Activated T-cell treated with anti-CD3 and anti-CD28 coated beads for 1 hour (primary cell): ENCODE measurements around the gene ZNF107.
"Not testable (repeated sequence)": the region's sequence is repeated elsewhere in the genome, so short reads cannot be mapped to it uniquely, and the experiment has no call there.

Source experiments
- DNase-seq: peaks from one replicate; pipeline ENCODE4 v3.0.0-alpha.2; 2020; ENCODE audit warnings: low read depth

Gene ZNF107

DNA sequence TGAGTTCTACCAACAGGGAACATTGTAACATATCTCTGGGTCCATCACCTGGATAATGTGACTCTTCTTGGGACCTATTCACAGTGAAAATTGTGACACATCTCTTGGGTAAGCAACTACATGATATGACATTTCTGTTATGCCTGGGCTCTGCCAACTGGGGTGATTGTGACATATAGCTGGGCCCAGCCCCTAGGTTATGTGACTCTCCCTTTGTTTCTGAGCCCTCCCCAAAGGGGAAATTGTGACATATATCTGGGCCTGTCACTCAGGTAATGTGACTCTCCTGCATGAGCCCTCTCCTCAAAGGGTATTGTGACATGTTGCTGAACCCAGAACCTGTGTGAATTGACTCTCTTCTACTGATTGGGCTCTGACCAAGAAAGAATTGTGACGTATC is 22.4 kb upstream of the ZNF107 start:
- DNase-seq: no peak

DNA sequence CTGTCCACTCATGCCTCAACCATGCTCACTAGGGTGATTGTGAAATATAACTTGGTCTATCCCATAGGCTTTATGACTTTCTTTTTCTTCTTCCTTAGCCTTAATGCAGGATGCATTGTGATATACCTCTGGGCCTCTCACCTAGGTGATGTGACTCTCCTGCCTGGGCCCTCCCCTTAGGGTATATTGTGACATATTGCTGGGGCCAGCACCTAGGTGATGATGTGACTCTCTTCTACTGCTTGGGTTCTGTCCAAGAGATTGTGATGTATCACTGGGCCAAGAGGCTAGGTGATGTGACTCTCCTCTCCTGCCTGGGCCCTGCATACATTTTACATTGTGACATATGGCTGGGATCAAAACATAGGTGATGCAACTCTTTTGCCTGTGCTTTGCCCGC is 14.7 kb upstream of the ZNF107 start:
- DNase-seq: no peak

DNA sequence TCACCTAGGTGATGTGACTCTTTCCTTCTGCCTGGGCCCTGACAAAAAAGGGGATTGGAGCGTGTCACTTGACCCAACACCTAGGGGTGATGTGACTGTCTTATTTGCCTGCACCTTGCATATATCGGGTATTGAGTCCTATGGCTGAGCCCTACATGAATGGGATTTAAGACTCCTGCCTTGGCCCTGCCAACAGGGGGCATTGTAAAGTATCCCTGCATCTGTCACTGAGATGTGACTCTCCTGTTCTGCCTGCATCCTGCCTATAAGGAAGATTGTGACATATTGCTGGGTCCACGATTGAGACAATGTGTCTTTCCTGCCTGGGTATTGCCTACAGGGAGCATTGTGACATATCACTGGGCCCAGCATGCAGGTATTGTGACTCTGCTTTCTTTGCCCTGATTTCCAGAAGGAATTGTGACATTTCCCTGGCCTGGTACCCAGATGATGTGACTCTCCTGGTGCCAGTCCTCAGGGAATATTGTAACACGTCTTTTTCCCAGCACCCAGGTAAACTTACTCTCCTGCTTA is 14.2 kb upstream of the ZNF107 start:
- no peak for DNase-seq

DNA sequence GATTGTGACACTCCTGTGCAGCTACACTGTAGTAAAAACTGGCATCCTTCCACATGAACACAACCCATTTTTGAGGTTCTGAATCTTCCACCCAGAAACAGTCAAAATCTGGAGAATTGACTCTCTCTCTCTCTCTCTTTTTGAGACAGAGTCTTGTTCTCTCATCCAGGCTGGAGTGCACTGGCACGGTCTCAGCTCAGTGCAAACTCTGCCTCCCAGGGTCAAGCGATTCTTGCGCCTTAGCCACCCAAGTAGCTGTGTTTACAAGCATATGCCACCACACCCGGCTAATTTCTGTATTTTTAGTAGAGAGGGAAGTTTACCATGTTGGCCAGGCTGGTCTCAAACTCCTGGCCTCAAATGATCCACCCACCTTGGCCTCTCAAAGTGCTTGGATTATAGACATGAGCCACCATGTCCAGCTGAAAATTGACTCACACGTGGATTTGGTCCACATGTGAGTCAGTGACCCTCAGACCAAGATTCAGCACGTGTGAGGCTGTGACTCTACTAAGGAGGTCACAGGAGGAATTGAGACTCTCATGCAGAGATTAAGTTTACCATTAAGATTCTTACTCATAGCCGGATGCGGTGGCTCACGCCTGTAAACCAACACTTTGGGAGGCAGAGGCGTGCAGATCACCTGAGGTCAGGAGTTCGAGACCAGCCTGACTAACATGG is 12.1 kb upstream of the ZNF107 start:
- no peak for DNase-seq

DNA sequence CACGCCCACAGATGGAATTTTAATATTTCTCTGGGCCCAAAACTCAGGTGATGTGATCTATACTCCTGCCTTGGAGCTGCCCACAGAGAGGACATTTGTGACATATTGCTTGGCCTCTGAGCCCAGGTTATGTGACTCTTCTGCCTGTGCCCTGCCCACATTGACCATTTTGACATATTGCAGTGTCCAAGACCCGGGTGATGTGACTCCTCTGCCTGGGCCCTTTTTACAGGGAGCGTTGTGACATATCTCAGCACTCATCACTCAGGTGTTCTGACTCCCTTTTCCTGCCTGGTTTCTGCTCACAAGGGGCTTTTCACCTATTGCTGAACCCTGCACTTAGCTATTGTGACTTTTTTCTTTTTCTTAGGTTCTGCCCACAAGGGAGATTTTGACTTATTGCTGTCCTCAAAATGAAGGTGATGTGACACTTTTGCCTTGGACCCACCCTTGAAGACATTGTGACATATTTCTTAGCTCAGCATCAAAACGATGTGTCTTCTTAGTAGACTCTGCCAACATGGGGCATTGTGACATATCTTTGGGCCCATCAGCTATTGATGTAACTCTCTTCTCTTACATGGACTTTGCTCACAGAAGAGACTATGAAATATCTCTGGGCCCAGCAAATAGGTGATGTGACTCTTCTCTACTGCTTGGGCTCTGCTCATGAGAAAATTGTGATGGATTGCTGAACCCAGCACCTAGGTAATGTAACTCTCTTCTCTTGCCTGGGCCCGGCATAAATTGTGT is 11.0 kb upstream of the ZNF107 start:
- DNase-seq: no peak

DNA sequence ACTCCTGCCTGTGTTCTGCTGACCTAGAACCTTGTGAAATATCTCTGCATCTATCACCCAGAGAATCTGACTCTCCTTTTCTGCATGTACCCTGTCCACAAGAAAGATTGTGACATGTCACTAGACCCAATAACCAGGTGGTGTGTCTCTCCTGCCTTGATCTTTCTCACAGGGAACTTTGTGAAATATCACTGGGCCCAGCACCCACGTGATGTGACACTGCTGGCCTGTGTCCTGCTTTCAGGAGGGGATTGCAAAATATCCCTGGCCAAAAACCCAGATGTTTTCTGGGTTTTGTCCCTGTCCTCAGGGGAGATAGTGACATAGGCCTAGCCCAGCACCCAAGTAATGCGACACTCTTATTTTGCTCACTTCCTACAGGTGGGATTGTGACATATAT is 10.1 kb upstream of the ZNF107 start:
- no peak for DNase-seq

DNA sequence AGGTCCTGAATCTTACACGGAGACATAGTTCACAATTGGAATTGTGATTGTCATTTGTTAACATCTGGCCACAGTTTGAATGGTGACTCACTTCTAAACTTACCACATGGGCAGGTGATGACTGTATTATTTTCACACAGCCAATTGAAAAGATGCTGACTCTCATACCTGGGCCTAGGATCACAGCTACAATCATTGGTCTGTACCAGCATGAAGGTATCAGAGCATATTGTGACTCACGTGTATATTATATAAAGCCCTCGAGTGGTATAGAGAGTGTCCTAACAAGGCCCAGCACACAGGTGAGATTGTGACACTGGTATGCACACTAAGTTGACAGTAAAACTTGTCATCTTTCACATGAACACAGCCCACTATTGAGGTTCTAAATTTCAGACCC is 9.4 kb upstream of the ZNF107 start:
- no peak for DNase-seq

DNA sequence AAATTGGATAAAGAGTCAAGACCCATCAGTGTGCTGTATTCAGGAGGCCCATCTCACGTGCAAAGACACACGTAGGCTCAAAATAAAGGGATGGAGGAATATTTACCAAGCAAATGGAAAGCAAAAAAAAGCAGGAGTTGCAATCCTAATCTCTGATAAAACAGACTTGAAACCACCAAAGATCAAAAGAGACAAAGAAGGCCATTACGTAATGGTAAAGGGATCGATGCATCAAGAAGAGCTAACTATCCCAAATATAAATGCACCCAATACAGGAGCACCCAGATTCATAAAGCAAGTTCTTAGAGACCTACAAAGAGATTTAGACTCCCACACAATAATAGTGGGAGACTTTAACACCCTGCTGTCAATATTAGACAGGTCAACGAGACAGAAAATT is 3.8 kb upstream of the ZNF107 start:
- DNase-seq: not testable (repeated sequence)

DNA sequence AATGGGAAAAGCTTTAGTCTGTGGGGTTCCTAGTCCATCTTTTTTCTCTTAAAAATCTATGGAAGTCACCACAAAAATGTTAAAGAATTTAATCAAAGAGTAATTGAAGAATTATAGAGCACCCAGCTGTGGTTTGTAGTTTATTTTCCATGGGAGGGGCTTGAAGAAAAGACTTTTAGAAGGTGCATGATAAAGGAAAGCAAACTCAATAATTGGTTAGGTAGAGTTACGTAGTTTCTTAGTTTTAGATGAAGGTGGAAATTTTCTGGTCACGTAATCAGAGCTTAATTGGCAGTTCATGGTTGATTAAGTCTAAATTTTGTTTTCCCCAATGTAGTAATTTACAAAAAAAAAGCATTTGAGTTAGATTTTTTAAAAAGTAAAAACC is 724 bp downstream of the ZNF107 start:
- DNase-seq: no peak

DNA sequence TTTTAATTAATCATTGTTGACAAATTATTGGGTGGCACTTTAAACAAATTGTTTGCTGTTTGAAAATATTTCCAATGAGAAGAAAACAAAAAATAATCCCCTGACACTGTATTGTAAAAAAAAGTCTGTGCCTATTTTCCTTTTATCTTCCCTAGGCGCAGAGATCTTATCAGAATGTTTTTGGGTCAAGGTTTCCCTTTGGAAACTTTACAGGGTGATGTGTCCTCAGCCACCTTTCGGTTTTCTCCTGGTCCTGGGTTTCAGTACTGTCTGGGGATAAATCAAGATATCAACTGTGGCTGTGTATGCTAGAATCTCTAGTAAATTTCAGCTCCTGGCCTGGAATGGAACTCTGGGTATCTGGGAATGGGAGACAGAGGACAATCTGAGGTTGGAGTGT is 1.4 kb downstream of the ZNF107 start:
- DNase-seq: no peak

DNA sequence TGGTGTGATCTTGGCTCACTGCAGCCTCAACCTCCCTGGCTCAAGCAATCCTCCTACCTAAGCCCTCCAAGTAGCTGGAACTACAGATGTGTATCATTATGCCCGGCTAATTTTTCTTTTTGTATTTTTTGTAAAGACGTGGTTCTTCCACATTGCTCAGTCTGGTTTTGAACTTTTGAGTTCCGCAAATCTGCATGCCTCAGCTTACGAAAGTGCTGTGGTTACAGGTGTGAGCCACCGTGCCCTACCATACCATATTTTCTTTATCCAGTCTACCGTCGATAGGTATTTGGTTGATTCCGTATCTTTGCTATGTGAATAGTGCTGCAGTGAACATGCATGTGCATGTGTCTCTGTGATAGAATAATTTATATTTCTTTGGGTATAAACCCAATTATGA is 6.5 kb downstream of the ZNF107 start:
- DNase-seq: no peak

DNA sequence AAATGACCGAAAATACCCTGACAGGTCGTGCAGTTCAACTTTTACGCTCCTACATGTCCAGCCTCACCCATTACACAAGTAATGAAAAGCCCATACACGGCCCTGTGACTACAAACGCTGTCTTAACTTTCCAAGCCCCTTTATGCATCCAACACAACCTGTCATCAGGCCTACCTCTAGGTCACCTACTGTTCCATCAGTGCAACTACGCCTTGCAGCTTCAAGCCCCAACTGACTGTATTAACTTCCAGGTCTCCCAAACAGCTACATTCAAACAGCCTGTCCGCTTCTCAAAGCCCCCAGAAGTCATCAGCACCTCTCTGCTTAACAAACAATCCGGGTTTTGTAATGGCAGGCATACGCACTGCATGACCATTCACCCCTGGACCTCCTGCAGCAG is 19.2 kb downstream of the ZNF107 start:
- no peak for DNase-seq

DNA sequence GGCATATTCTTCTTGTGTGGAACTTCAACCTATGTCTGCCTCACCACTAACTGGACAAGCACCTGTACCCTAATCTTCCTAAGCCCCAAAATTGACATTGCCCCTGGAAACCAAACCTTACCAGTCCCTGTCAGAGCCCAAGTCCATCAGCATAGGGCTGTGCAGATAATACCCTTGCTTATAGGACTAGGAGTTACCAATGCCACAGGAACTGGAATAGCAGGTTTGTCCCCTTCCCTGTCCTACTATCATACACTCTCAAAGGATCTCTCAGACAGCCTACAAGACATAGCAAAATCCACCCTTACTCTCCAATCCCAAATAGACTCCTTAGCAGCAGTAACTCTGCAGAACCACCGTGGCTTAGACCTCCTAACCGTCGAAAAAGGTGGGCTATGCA is 19.8 kb downstream of the ZNF107 start:
- no peak for DNase-seq

DNA sequence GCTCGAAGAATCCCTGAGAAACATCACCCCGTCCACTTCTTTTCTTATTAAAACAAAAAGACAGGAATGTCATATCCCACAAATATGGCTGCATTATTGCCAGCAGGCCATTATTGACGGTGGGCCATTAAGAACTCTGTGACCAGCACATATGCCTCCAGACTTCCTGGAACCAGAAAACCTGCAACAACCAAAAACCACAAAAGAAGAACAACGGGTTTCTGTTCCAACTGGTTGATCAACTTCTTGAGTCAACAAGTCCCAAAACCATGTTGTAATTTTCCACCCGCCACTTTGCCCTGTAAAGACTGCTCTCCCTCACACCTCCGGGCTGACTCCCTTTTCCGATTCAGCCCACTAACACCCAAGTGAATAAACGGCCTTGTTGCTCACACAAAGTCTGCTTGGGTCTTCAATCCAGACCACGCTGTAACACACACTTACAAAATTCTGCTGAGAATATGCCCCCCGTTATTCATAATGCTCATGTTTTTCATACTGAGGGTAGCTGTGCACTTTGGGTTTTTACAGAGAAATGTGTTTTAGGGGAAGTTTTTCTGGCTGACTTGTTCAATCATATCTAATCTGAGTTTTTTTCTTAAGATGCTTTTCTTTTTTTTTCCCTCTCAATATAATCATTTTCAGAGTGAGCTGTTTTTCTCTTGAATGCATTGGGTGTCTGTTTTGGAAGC is 20.7 kb downstream of the ZNF107 start:
- DNase-seq: no peak

DNA sequence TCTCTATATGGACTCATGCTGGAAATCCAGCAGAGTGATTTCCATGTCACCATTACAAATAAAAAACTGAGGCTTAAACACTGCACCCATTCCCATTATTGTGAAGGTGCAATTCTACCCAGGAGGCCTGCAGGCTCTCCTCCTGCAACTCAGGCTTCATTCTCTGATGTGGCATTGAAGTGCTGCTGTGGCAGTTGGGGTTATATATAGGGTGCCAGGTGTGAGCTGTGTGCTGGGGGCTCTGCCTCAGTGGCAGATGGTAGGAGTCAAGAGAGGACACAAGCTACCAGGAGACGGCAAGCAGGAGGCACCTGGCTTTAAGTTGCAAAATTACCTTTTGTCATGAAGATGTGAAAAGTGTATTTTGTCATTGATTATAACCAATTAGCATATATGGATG is 21.3 kb downstream of the ZNF107 start:
- DNase-seq: no peak

DNA sequence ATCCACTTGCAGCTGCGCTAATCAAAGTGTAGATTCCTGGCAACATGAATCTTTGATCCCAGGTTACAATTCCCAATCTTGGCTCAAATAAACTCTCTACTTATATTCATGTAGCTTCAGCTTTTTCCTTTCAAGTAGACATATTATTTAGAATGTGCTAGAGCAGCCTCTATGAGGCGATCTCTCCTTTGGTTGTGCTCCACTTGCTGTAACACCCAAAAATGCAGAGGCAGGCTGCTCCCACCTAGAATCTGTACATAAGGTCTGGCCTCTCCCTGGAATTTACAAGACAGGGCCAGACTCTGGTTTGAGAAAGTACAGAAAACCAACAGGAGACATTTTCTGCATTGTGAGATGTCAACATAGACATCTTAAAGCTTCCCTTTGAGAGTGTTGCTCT is 23.1 kb downstream of the ZNF107 start:
- DNase-seq: no peak

DNA sequence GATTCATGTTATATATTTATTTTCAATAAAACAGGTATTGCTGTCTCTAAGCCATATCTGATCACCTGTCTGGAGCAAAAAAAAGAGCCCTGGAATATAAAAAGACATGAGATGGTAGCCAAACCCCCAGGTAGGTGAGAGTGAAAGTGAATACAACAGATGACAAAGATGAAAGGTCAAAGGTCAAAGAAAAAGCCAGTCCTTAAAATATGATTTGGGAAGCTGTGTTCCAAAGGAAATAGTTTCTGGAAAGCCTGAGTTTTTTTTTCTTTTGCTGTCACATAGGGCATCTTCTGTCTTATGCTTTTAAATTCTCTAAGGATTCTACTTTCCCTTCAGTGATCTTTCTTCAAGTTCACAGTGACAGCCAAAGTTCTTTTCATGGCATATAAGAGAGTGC is 25.9 kb downstream of the ZNF107 start:
- DNase-seq: no peak

DNA sequence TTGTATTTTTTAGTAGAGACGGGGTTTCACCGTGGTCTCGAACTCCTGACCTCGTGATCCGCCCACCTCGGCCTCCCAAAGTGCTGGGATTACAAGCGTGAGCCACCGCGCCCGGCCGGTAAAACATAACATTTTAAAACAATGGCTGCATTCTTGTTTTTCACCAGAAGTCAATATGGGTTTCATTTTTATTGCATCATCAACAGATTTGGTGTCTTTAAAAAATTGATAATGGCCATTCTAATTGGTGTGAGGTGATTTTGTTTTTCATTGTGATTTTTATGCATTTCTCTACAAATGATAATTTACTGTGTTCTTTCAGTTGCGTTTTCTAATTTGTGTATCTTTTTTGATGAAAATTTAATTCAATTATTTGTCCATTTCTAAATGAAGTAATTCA is 31.9 kb downstream of the ZNF107 start:
- not testable (repeated sequence) for DNase-seq

DNA sequence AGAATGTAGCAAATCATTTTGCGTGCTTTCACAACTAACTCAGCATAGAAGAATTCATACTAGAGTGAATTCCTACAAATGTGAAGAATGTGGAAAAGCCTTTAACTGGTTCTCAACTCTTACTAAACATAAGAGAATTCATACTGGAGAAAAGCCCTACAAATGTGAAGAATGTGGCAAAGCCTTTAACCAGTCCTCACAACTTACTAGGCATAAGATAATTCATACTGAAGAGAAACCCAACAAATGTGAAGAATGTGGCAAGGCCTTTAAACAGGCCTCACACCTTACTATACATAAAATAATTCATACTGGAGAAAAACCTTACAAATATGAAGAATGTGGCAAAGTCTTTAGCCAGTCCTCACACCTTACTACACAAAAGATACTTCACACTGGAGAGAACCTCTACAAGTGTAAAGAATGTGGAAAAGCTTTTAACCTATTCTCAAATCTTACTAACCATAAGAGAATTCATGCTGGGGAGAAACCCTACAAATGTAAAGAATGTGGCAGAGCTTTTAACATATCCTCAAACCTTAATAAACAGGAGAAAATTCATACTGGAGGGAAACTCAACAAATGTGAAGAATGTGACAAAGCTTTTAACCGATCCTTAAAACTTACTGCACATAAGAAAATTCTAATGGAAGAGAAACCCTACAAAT is 40.8 kb downstream of the ZNF107 start:
- DNase-seq: no peak

DNA sequence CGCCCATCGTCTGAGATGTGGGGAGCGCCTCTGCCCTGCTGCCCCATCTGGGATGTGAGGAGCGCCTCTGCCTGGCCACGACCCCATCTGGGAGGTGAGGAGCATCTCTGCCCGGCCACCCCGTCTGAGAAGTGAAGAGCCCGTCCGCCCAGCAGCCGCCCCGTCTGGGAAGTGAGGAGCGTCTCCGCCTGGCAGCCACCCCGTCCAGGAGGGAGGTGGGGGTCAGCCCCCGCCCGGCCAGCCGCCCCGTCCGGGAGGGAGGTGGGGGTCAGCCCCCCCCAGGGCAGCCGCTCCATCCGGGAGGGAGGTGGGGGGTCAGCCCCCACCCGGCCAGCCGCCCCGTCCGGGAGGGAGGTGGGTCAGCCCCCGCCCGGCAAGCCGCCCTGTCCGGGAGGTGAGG is 52.0 kb downstream of the ZNF107 start:
- DNase-seq: not testable (repeated sequence)

DNA sequence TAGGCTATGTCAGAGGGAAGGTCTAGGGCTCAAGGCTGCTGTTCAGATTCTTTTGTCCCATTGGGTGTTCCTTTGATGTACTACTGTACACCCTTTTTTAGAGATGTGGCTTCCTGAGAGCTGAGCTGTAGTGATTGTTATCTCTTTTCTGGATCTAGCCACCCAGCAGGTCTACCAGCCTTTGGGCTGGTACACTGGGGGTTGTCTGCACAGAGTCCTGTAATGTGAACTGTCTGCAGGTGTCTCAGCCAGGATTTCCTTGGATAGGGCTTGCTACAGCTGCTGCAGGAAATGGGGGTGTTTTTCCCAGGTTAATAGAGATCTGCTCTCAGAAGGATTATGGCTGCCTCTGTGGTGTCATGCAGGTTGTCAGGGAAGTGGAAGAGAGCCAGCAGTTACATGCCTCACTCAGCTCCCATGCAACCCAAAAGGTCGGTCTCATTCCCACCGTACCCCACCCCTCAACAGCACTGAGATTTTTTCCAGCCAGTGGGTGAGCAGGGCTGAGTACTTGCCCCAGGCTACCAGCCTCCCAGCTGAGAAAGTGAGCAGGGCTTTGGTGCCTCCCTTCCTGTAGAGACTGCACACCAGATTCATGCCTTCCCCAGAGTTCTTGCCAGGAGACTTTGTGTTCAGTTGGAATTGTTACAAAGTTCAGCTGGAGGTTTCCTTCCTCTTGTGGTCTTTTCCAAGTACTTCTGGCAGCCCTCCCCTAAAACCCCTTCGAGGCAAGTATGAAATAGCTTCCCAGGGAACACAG is 63.3 kb downstream of the ZNF107 start:
- no peak for DNase-seq
